WERI-Rb-1 (cell line): ENCODE data around the gene DTNBP1.

Experiments used
- DNase-seq: peaks from one replicate; pipeline ENCODE4 v3.0.0-alpha.2; 2020
- H3K27ac ChIP-seq: fragments of 250-450 bp; sonication (Bioruptor Pico); 2 replicates; pipeline ENCODE4 v1.5.1; 2020; ENCODE audit warnings: mild to moderate bottlenecking, moderate library complexity
- H3K27me3 ChIP-seq: fragments of 250-450 bp; sonication (Bioruptor Pico); 2 replicates; pipeline ENCODE4 v1.5.1; 2021; ENCODE audit warnings: mild to moderate bottlenecking, low read depth, moderate library complexity; ENCODE audit not compliant: insufficient read depth, severe bottlenecking
- H3K36me3 ChIP-seq: fragments of 250-450 bp; sonication (Bioruptor Pico); 2 replicates; pipeline ENCODE4 v1.5.1; 2020; ENCODE audit warnings: mild to moderate bottlenecking, moderate library complexity
- H3K4me3 ChIP-seq: 2 replicates; pipeline ENCODE4 v1.5.1; 2011; ENCODE audit warnings: low read depth, mild to moderate bottlenecking, control low read depth, low read length
- H3K9me3 ChIP-seq: fragments of 250-450 bp; sonication (Bioruptor Pico); 2 replicates; pipeline ENCODE4 v1.5.1; 2021; ENCODE audit warnings: mild to moderate bottlenecking, moderate library complexity; ENCODE audit not compliant: severe bottlenecking
- CTCF ChIP-seq: IDR thresholded peaks from 2 replicates; pipeline ENCODE4 v1.5.1; 2011; ENCODE audit warnings: low read depth, mild to moderate bottlenecking, control low read depth, inconsistent platforms, low read length

DTNBP1 gene

GRCh38 chr6:15665237-15665636 lies 2.4 kb upstream of the DTNBP1 start:
- no peak for DNase-seq
- H3K27ac ChIP-seq = no peak overlapping the region
- H3K4me3 ChIP-seq = no peak overlapping the region
- peaks cover 15% of the 10 kb centered on the region for H3K36me3 ChIP-seq
- TF ChIP-seq CTCF = no peak
- no peaks in the 10 kb centered on the region for H3K27me3 ChIP-seq
- no peaks in the 10 kb centered on the region for H3K9me3 ChIP-seq

DNA sequence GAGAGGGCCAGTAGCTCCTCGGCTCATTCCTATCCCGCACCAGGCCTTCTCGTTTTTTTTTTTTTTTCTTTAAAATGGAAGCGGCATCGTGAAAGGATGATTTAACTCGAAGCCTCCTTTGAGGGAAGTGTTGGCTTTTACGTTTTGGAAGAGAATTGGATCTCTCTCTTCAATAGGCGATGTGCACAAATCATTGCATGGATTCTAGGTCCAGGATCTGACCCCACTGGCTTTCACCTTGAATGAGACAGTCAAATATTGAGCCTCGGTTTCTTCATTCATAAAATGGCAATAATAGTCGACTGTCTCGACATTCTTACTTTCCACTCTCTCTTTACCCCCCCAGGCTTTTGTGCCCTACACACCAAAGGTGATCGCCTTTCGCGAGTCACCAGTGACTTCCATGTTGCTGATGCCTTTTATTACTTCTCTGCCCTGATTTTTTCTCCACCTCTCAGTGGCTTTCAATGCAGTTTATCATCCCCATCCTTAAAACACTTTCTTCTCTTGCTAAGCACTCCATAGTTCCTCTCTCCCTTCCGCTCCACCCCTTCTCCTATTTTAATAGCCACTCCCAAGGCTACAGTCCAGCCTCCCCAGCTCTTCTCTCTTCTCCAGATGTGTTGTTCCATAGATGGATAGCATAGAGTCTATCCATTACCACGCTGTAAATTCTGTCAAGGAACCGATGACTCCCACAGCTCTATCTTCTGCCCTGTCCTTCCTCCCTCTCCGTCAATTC lies 473 bp upstream of the DTNBP1 start:
- Histone ChIP-seq H3K9me3 (no peaks in the 10 kb centered on the region), H3K27ac (no peak overlapping the region; the same call in 1 of the 2 replicates), H3K4me3 (peak overlapping the region; percentile 79), H3K27me3 (no peaks in the 10 kb centered on the region), H3K36me3 (peaks cover 26% of the 10 kb centered on the region)
- no peak for TF ChIP-seq CTCF
- no peak for DNase-seq

DNA sequence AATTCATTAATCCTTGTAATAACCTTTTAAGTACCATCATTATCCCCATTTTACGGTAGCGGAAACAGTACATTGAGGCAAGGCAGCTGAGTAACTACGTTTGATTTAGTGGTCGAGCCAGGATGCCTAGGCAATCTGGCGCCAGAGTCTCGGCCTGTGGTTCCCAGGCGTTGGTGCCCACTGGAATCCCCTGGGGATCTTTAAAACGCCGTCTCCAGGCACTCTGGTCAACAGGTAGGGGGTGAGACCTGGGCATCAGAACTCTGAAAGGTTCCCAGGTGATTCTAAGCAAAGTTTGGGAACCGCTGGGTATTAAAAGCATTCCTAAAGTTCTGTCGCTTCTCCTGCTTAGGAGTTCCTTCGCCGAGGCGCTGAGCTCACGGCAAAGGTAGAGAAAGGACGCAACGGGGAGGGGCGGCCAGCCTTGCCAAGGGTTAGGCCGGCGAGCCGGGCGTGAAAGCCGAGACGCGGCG lies 939 bp downstream of the DTNBP1 start:
- TF ChIP-seq CTCF = no peak
- Histone ChIP-seq H3K27ac (peak overlapping the region; percentile 60), H3K36me3 (peaks cover 26% of the 10 kb centered on the region), H3K27me3 (no peaks in the 10 kb centered on the region), H3K9me3 (no peaks in the 10 kb centered on the region), H3K4me3 (peak overlapping the region; percentile 79)
- DNase-seq = peak; percentile 37

GRCh38 chr6:15659181-15659580 lies 3.6 kb downstream of the DTNBP1 start:
- Histone ChIP-seq H3K36me3 (peaks cover 26% of the 10 kb centered on the region), H3K27ac (no peak overlapping the region), H3K4me3 (no peak overlapping the region), H3K9me3 (no peaks in the 10 kb centered on the region), H3K27me3 (no peaks in the 10 kb centered on the region)
- no peak for DNase-seq
- no peak for TF ChIP-seq CTCF

DNA sequence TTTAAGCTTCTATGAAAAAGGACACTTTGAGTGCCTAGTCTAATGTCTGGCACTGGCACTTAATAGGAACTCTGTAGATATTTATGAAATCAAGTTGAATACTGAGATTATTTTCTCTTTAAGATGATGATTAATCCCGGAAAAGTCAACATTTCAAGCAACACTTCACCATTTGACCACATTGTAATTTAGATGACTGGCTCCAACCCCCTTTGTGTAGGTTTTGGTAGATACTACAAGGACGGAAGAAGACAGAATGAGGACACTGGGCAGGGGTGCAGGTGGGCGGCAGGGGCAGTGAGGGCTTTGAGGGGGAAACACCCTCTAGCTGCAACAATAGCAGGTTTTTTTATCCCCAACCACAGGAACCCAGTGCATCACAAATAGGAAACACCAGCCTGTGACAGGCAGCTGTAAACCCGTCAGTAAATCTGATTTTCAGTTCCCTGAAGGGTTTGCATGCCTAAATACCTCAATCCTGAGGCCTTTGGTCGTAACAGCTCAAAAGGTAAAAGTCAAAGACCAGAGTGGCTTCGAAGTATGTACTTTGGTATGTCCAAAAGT lies 4.6 kb downstream of the DTNBP1 start:
- DNase-seq = no peak
- Histone ChIP-seq H3K4me3 (no peak overlapping the region), H3K27ac (no peak overlapping the region)

More for the DNA sequence above, 4.6 kb downstream of the DTNBP1 start:
- H3K9me3 ChIP-seq = no peaks in the 10 kb centered on the region
- no peak for TF ChIP-seq CTCF
- no peaks in the 10 kb centered on the region for H3K27me3 ChIP-seq
- H3K36me3 ChIP-seq = peaks cover 26% of the 10 kb centered on the region
